Large intestine (tissue), 3 donors: ENCODE measurements around the gene APC2. TPM values are rescaled to one million over a fixed set of nuclear protein-coding genes. Genes with fewer than 3 reads are reported as not detected.

Source experiments
- DNase-seq, 2 donors: peaks; one replicate each; pipeline versions ENCODE4 v3.0.0 to v3.0.0-alpha.2; 2013
- H3K27ac ChIP-seq: one replicate; pipeline ENCODE4 v1.5.1; 2013; ENCODE audit warnings: low read length
- H3K27me3 ChIP-seq: 2 replicates; pipeline ENCODE4 v1.6.1; 2013; ENCODE audit warnings: low read length; ENCODE audit not compliant: control insufficient read depth, insufficient read depth
- H3K36me3 ChIP-seq: 2 replicates; pipeline ENCODE4 v1.6.1; 2013; ENCODE audit warnings: low read length; ENCODE audit not compliant: control insufficient read depth, insufficient read depth
- H3K4me1 ChIP-seq: one replicate; pipeline ENCODE4 v1.6.1; 2013; ENCODE audit warnings: low read length; ENCODE audit not compliant: control insufficient read depth, insufficient read depth
- H3K4me3 ChIP-seq: one replicate; pipeline ENCODE4 v1.5.1; 2013; ENCODE audit warnings: low read length
- H3K9me3 ChIP-seq: one replicate; pipeline ENCODE4 v1.6.1; 2013; ENCODE audit warnings: mild to moderate bottlenecking, low read depth, low read length, moderate library complexity; ENCODE audit not compliant: control insufficient read depth
- WGBS: methylation state at CpG from one replicate; pipeline ENCODE4 v1.1.5; 2013; ENCODE audit warnings: low lambda C conversion rate; ENCODE audit not compliant: insufficient coverage; 5-methylcytosine and 5-hydroxymethylcytosine counted together
- polyA plus RNA-seq: library from polyadenylated mRNA; unstranded; fragments of 120-200 nt; gene quantifications from one replicate; pipeline ENCODE4 v1.2.1, GENCODE V29; 2013

Gene APC2
- polyA plus RNA-seq, 1 donor, result 5.6 TPM

DNA sequence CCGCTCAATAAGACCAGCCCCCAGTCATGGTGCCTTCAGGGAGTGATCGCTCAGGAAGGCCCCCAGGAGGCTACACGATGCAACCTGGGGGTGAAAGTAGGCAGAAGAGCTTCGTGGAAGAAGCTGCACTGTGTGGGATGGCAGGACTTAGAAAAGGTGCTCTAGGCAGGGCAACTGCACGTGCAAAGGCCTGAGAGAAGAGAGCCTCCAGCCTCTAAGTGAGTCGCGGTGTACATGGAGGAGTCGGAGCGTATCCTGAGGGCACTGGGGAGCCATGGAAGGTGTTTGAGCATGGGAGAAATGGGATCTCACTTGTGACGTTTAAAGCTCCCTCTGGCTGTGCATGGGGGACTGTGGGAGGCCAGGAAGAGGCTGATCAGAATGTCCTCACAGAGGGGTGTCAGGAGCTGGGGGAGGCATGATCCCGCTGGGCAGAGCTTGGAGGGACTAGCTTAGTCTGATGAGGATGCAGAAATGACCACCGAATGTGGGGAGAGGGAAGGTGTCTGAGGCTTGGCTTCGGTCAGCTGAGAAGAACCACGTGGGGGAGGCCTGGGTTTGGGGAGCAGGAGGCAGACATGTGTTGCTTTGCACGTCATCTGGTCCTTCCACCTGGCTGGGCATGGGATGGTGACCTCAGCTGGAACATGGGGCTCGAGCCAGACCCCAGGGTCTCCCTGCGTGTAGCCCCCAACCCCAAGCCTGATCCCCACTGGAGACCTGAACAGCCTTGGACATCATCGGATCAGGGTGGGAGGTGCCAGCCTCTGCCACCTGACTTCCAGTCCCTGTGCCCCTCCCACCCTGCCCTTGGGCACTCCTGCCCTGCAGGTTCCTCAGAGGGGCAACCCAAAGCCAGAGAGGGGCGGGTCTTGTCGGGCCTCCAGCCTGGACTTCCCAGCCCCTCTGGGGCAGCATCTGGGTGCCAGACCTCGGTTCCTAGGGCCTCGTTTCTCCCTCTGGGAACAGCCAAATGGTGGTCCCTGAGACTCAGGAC, 1.1 kb downstream of the APC2 start:
- H3K4me1 ChIP-seq, result peaks cover 8% of the 10 kb centered on the region
- H3K27me3 ChIP-seq, result peaks cover 92% of the 10 kb centered on the region
- H3K4me3 ChIP-seq, result no peak overlapping the region
- WGBS, result no CpG with 5 or more reads among the region's 22 CpGs
- DNase-seq, result no peak
- H3K27ac ChIP-seq, result no peak overlapping the region
- H3K9me3 ChIP-seq, result peaks cover 15% of the 10 kb centered on the region
- H3K36me3 ChIP-seq, result no peaks in the 10 kb centered on the region

DNA sequence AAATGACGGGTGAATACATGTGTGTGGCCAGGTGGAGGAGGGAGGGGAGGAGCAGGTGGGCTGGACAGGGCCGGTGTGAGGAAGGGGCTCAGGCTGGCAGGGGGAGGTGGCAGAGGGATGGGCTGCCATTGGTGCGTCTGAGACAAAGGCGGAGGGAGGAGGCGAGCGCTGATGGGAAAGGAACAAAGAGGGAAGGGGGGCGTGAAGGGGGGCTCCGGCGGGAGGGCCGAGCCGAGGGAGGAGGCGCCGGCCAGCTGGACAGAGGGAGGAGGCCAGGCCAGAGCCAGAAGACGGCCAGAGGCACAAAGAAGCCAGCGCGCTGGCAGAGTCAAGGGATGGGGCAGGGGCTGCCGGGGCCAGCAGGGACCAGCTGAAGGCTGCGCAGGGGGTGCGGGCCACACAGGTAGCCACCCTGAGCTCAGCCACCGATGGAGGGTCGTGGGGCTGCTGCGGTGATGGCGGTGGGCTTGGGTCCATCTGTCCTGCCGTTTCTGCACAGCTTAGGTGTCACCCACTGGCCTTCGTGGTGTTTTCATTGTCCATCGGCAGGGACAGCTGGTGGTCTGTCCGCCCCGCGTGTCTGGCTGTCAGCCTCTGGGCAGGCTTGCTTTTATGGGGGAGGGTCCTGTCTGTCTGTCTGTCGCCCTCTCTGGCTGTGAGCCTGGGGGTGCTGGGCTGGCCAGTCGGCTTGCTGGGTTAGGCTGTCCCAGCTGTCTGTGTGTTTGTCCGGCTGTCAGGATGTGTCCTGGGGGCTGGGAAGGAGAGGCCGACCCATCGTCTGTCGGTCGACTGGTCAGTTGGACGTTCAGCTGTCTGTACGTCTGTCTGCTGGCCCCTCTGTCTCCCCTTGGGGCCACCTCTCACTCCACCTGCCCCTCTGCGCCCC, 2.2 kb downstream of the APC2 start:
- DNase-seq, result no peak
- peaks cover 10% of the 10 kb centered on the region for H3K9me3 ChIP-seq
- peaks cover 12% of the 10 kb centered on the region for H3K4me1 ChIP-seq
- WGBS, result no CpG with 5 or more reads among the region's 39 CpGs
- H3K27ac ChIP-seq, result no peak overlapping the region
- no peak overlapping the region for H3K4me3 ChIP-seq
- no peaks in the 10 kb centered on the region for H3K36me3 ChIP-seq
- peaks cover 92% of the 10 kb centered on the region for H3K27me3 ChIP-seq

GRCh38 chr19:1452802-1453524, 3.0 kb downstream of the APC2 start:
- H3K4me1 ChIP-seq, result peaks cover 12% of the 10 kb centered on the region
- H3K36me3 ChIP-seq, result no peaks in the 10 kb centered on the region
- peaks cover 92% of the 10 kb centered on the region for H3K27me3 ChIP-seq
- no peak for DNase-seq
- H3K9me3 ChIP-seq, result peaks cover 10% of the 10 kb centered on the region
- no peak overlapping the region for H3K4me3 ChIP-seq
- H3K27ac ChIP-seq, result no peak overlapping the region
- WGBS, result no CpG with 5 or more reads among the region's 30 CpGs

- H3K36me3 ChIP-seq, result no peaks in the 10 kb centered on the region
- H3K27ac ChIP-seq, result no peak overlapping the region
- DNase-seq, result peak in 1 of 2 donors; percentile 18
- WGBS, result no CpG with 5 or more reads among the region's 33 CpGs
- peaks cover 12% of the 10 kb centered on the region for H3K4me1 ChIP-seq
- H3K9me3 ChIP-seq, result peaks cover 10% of the 10 kb centered on the region
- H3K4me3 ChIP-seq, result no peak overlapping the region
- H3K27me3 ChIP-seq, result peaks cover 94% of the 10 kb centered on the region
These were observed 3.8 kb downstream of the APC2 start for GRCh38 chr19:1453525-1454364.

GRCh38 chr19:1455002-1455335, 5.0 kb downstream of the APC2 start:
- no peak overlapping the region for H3K27ac ChIP-seq
- no peaks in the 10 kb centered on the region for H3K36me3 ChIP-seq
- DNase-seq, result no peak
- no CpG with 5 or more reads among the region's 22 CpGs for WGBS
- H3K4me1 ChIP-seq, result peaks cover 12% of the 10 kb centered on the region
- peaks cover 87% of the 10 kb centered on the region for H3K27me3 ChIP-seq
- H3K9me3 ChIP-seq, result peaks cover 10% of the 10 kb centered on the region
- H3K4me3 ChIP-seq, result no peak overlapping the region

DNA sequence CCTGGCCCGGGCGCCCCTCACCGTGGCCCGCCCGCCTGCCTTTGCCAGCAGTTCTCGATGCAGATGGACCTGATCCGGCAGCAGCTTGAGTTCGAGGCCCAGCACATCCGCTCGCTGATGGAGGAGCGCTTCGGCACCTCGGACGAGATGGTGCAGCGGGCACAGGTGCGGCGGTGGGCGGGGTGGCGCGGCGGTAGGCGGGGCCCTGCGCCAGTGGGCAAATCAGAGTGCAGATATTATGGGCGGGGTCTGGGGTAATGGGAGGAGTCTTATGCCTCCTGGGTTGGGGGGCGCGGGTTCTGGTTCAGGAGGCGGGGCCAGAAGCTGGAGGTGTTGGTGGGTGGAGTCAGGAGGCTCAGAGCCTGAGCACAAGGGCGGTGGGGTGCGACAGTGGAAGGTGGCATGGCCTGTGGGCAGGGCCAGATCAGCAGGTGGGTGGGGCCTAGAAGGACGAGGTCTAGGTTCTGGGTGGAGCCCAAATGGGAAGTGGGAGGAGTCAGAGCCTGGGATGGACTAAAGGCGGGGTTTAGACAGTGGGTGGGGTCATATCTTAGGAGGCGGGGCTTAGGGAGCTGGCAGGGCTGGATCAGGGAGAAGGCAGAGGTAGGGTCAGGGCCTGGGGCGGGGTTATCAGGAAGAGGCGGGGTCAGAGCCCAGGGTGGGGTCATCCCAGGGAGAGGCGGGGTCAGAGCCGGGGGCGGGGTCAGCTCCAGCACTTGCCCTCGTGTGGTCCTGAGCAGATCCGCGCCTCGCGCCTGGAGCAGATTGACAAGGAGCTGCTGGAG, 5.6 kb downstream of the APC2 start:
- H3K4me1 ChIP-seq, result peaks cover 12% of the 10 kb centered on the region
- H3K27ac ChIP-seq, result no peak overlapping the region
- WGBS, result no CpG with 5 or more reads among the region's 42 CpGs
- H3K9me3 ChIP-seq, result peaks cover 10% of the 10 kb centered on the region
- H3K4me3 ChIP-seq, result no peak overlapping the region
- H3K27me3 ChIP-seq, result peaks cover 83% of the 10 kb centered on the region
- peak; percentile 70 to 85 for DNase-seq
- H3K36me3 ChIP-seq, result peaks cover 5% of the 10 kb centered on the region

DNA sequence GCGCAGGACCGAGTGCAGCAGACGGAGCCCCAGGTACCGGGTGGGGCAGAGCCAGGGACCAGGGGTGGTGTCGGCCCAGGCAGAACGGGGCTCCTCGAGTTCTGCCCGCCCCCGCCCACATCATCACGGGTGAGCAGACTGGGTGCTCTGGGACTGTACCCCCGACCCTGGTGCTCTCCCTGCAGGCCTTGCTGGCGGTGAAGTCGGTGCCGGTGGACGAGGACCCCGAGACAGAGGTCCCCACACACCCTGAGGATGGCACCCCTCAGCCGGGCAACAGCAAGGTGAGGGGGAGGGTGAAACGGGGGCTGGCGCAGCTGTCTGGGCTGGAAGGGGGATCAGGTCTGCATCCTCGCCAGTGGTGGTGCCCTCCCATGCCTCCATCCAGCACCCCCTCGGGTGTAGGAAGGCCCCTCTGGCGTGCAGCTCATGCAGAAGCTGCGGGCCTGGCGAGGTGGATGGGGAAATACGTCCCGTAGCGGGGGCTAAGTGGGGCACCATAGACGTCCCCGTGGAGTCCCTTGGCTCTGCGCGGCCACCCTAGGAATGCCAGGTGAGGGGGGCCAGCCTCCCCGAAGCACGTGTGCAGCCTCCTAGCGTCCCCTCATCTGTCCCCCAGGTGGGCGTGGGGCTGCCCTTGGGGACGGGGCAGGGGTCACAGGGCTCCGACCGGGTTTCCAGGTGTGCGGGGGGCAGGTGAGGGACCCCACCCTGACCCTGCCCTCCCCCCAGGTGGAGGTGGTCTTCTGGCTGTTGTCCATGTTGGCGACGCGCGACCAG, 6.4 kb downstream of the APC2 start:
- WGBS, result no CpG with 5 or more reads among the region's 43 CpGs

DNA sequence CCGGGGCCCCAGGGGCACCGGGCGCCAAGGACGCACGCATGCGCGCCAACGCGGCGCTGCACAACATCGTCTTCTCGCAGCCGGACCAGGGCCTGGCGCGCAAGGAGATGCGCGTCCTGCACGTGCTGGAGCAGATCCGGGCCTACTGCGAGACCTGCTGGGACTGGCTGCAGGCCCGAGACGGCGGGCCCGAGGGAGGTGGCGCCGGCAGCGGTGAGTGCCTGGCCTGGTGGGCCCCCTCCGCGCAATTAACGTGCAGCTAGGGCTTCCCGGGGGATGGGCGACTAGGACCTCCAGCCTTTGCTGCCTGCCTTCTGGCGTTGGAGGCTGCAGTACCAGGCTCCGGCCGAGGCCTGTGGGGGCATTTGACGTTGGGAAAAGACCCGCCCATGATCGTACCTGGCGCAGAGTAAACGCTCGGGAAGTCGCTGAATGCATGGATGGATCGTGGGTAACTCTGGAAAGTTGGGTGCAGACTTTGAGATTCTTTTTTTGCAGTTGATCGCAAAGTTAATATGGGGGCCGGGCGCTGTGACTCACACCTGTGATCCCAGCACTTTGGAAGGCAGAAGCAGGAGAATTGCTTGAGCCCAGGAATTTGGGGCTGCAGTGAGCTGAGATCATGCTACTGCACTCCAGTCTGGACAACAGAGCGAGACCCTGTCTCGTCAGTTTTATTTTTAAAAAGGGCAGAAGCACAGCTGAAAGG, 7.3 kb downstream of the APC2 start:
- peaks cover 10% of the 10 kb centered on the region for H3K9me3 ChIP-seq
- peaks cover 12% of the 10 kb centered on the region for H3K4me1 ChIP-seq
- peaks cover 66% of the 10 kb centered on the region for H3K27me3 ChIP-seq
- no CpG with 5 or more reads among the region's 48 CpGs for WGBS
- H3K4me3 ChIP-seq, result no peak overlapping the region
- H3K36me3 ChIP-seq, result peaks cover 7% of the 10 kb centered on the region
- no peak overlapping the region for H3K27ac ChIP-seq
- DNase-seq, result no peak

More for the DNA sequence above, 6.4 kb downstream of the APC2 start:
- Histone ChIP-seq H3K36me3 (peaks cover 7% of the 10 kb centered on the region), H3K4me1 (peaks cover 12% of the 10 kb centered on the region), H3K27ac (no peak overlapping the region), H3K9me3 (peaks cover 10% of the 10 kb centered on the region), H3K27me3 (peaks cover 75% of the 10 kb centered on the region), H3K4me3 (no peak overlapping the region)
- DNase-seq, result no peak
